GM18498 (cell line): Measurements from ENCODE around the gene DMXL2.
"Not testable (repeated sequence)": the region's sequence is repeated elsewhere in the genome, so short reads cannot be mapped to it uniquely, and the experiment has no call there.

Experiments
- ATAC-seq: cut with Tn5 transposase; IDR thresholded peaks from one replicate; pipeline ENCODE4 v1.9.1; 2021; ENCODE audit warnings: mild to moderate bottlenecking, moderate library complexity; ENCODE audit not compliant: unreplicated experiment

Gene DMXL2, protein sequence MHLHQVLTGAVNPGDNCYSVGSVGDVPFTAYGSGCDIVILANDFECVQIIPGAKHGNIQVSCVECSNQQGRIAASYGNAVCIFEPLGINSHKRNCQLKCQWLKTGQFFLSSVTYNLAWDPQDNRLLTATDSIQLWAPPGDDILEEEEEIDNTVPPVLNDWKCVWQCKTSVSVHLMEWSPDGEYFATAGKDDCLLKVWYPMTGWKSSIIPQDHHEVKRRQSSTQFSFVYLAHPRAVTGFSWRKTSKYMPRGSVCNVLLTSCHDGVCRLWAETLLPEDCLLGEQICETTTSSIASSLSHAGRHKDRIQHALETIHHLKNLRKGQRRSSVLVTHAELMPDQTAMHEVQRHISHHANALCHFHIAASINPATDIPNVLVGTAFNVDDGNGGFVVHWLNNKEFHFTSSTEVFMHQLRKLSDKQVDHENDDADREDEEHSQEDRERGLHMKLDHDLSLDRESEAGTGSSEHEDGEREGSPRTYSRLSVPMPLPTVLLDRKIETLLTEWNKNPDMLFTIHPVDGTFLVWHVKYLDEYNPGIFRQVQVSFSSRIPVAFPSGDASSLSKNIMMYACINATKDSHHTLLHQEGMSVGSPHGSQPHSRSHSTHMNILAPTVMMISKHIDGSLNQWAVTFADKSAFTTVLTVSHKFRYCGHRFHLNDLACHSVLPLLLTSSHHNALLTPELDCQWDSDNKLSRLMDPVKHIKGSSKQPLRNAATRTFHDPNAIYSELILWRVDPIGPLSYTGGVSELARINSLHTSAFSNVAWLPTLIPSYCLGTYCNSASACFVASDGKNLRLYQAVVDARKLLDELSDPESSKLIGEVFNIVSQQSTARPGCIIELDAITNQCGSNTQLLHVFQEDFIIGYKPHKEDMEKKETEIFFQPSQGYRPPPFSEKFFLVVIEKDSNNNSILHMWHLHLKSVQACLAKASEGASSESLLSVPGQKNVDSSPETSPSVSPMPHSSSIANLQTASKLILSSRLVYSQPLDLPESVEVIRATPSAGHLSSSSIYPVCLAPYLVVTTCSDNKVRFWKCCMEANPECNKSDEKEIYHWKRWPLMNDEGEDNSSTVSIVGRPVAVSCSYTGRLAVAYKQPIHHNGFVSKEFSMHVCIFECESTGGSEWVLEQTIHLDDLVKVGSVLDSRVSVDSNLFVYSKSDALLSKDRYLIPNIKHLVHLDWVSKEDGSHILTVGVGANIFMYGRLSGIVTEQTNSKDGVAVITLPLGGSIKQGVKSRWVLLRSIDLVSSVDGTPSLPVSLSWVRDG (N-terminal part only)

DNA sequence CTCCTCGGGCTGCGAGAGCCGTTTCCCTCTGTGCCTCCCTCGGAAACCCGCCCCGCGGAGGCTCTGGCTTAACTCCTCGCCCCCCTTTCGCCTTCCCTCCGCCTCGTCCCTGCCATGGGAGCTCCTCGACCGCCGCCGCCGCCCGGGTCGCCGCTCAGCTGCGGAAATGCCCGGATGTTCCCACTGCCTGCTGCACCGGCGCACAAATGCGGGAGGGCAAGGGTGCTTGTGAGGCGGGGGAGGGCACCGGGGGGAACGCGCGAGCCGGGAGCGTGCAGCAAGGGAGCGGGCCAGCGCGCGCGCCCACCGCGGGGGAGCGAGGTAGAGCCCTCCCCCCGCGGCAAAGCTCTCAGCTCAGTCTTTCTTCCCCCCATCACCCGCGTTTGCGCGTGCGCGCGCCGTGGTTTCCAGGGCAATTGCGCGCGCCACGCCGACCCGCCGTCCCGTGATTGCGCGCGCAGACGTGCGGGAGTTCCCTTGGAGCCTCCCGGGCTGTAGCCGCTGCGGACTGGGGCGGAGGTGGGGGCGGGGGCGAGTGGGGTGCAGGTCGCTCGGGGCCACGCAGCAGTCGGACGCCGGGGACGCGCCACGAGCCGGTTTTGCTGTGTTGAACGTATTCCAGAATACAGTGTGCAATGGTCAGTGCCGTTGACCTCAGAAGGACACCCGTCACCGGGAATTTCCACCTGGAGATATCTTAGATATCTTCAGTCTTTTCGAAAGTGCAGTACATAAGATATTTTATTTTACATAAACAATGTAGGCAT is at the start of gene DMXL2:
TSS of gene DMXL2 (minus strand) at position 168 of the 767 bp plus-strand sequence. CDS start 226 bp downstream, outside the sequence.
- ATAC-seq: peak; percentile 39

DNA sequence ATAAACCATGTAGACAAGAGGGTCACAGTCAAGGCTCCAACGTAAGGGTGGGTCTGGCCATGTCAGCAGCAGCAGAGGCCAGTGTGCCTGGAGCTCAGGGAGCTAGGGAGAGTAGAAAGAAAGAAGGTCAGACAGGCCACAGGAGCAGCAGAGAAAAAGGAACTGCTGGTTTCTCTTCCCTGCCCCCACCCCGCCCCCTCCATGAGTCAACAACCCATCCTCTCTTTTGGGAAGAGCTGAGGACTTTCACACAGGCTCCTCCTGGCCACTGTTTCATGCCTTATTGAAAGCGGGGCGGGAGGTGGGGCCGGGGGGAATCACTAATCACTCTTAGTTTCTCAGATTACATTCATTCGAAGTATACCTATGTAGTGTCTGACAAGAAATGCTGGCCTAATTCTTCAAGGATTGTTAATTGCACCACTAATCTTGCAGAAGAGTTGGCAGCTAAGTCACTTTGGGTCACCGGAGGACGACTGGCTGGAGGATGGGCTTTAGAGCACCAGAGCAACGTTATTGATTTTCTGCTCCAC is 49.6 kb upstream of the DMXL2 start:
- ATAC-seq: no peak

DNA sequence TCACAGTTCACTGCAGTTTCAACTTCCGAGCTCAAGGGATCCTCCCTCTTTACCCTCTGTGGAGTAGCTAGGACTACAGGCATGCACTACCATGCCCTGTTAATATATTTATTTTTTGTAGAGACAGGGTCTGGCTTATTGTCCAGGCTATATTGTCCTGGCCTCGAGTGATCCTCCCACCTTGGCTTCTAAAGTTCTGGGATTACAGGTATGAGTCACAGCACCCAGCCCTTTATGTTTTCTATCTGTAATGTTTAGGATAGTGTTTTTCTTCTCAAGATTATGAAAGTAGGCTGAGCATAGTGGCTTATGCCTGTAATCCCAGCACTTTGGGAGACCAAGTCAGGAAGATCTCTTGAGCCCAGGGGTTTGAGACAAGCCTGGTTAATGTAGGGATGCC is 46.8 kb upstream of the DMXL2 start:
- ATAC-seq: no peak

DNA sequence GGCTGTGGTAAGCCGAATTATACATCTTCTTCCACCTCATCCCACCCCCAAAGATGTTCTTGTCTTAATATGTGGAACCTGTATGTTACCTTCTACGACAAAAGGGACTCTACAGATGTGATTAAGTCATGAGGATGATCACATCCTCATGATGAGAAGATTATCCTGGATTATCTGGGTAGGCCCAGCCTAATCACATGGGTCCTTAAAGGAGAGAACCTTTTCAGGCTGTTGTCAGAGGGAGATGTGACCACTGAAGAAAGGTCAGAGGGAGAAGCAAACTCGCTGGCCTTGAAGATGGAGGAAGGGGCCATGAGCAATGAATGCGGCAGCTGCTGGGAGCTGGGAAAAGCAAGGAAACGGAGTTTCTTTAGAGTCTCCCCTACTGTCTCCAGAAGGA is 45.9 kb upstream of the DMXL2 start:
- ATAC-seq: no peak

DNA sequence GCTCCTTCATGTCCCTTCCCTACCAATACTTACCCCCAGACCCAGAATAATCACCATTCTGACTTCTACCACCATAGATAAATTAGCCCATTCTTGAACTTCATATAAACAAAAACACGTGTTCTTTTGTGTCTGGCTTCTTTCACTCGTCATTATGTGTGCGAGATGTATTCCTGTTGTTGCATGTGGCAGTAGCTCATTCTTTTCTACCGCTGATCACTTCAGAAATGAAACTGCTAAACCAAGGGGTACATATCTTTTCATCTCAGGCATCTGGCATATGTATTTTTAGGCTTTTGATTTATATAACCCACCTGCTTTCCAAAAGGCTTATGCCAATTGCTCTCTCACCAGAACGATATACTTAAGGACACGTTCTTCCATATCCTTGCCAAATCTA is 44.9 kb upstream of the DMXL2 start:
- ATAC-seq: no peak

DNA sequence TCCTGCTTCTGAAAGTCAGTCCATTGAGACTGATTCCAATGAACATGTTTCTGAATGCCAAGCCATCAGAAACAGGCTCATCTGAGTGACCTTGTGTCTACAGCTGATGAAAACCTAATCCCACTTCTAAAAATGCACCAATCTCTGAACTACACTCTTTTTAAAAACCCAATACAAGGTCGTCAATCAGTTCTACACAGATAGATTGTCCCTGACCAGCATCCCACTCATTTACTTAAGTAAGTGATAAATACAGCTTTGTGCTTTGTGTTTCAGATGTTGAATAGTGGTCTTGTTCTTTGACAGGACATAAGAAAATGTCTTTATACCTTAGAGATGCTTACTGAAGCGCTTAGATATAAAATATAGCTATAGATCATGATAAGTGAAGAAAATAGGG is 38.5 kb upstream of the DMXL2 start:
- no peak for ATAC-seq

DNA sequence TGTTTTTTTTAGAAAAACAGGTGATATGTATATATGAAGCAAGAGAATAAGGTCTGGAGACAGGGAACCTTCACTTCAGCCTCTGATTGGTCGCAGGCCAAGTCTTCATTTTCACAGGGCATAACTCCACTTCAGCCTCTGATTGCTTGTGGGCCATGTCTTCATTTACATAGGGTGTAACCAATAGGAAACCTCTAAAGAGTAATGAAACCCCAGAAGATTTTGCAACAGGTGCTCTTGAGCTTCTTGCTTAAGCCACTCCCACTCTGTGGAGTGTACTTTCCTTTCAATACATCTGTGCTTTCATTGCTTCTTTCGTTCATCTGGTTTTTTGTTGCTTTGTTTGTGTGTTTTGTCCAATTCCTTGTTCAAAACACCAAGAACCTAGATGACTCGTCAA is 36.1 kb upstream of the DMXL2 start:
- no peak for ATAC-seq

DNA sequence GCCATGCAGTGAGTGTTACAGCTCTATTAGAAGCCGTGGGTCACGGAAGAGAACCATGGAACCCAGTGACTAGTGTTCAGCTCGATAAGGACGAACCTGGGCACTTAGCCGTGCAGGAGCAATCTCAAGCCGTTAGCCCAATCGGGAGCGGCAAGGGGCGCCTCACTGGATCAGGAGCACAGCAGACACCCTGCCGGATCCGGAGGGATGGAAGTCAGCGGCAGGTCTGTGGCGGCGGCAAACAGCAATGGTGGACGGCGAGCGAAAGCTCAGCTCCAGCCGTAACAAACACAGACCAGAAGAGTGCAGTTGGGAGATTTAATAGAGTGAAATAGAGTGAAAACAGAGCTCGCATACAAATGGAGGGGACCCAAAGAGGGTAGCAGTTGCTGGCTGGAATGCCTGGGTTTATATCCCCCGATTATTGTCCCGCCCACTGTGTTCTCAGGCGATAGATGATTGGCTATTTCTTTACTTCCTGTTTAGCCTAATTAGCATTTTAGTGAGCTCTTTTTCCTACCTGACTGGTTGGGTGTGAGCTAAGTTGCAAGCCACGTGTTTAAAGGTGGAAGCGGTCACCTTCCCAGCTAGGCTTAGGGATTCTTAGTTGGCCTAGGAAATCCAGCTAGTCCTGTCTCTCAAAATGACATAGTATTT is 33.0 kb upstream of the DMXL2 start:
- ATAC-seq: not testable (repeated sequence)

DNA sequence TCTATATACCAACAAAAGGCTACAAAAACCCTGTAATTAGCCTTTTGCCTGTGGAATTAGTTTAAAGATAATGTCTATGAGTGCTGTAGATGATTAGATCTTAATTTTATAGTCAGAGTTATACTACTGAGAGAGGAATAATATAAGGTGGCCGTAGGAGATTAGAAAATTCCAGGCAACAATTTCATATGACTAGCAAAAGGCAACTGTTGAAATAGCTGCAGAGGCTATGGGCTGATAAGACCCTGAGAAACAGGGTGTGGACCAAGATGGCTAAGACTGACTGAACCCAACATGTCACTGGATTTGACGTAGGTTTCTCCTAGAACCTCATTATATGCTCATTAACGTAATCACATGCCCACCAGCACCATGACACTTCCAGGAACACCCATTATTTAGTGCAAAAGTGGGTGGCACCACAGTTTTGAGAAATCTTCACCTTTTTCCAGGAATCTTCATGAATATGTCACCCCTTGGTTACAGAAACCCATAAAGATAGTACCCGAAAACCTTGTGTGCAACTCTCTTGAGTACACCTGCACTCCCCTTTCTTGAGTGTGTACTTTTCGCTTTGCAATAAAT is 29.6 kb upstream of the DMXL2 start:
- ATAC-seq: no peak

DNA sequence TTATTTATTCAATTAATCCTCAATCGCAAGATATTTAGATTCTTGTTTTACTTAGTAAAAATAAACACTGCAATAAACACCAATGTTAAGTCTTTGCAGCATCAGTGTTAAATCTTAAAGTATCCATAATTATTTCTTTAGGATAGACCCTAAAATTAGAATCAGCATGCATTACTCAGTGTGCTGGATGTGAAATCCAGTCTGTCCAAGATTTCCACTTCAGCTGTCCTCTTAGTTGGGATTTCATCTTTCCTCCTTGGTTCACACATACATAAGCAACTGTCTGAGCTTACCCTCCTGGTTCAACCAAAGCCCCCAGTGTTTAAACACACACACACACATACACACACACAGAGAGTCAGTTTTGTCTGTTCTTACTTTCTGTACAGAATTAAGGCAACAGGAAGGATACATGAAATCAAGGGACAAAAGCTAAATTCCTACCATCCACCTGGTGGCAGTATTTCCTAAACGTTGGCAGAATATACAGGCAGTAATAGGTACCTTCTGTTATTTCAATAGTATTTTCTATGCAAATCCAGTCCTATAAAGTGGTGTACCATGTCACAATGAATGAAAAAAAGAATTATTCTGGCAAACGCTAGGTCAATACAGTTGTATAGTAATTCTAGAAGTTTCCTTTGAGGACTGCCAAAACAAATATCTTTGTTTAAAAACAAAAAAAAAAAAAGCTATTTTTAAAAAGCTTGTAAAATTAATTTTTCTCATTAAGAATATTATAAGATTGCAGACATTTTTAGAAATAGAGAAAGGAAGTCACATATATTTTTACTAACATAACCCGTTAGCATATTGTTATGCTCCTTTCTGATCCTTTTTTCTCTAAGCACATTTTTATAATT is 27.3 kb upstream of the DMXL2 start:
- ATAC-seq: no peak

DNA sequence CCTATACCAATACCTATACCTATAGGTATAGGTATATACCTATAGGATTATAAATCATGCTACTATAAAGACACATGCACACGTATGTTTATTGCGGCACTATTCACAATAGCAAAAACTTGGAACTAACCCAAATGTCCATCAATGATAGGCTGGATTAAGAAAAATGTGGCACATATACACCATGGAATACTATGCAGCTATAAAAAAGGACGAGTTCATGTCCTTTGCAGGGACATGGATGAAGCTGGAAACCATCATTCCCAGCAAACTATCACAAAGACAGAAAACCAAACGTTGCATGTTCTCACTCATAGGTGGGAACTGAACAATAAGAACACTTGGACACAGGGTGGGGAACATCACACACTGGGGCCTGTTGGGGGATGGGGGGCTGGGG is 26.1 kb upstream of the DMXL2 start:
- not testable (repeated sequence) for ATAC-seq

DNA sequence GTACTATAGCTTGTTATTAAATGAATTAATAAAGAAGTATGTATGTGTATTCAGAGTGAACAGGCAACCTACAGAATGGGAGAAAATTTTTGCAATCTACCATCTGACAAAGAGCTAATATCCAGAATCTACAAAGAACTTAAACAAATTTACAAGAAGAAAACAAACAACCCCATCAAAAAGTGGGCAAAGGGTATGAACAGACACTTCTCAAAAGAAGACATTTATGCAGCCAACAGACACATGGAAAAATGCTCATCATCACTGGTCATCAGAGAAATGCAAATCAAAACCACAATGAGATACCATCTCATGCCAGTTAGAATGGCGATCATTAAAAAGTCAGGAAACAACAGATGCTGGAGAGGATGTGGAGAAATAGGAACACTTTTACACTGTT is 25.5 kb upstream of the DMXL2 start:
- not testable (repeated sequence) for ATAC-seq

DNA sequence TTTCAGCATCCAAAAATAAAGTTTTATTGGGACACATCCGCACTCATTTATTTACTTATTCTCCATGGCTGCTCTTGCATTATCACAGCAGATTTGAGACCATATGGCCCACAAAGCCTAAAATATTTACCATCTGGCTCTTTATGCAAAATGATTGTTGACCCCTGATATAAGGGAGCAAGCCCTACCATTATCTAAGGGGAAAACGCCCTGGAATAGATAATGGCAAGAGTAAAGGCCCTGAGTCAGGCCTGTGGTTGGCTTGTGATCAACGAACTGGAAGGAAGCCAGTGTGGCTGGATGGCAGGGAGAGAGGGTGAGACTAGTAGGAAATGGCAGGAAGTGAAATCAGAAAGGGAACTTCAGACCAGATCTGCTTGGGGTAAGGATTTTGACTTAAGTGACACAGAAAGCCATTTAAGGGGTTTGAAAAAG is 24.6 kb upstream of the DMXL2 start:
- ATAC-seq: no peak

DNA sequence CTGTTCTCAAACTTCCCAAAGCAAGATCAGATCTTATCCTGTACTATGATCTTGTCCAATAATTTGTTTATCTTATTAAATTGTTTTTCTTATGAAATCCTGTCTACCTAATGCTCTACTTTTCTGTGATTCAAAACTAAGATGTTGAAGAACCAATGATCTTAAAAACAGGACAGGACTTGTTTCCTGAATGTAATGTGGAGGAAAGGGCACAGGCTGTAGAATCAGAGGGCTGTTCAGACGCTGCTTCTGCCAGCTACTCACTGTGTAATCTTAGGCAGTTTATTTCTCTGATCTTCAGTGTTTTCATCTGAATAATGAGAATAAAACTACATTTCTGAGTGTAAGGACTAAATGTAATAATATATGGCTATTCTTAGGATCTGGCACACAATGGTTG is 20.1 kb upstream of the DMXL2 start:
- no peak for ATAC-seq

DNA sequence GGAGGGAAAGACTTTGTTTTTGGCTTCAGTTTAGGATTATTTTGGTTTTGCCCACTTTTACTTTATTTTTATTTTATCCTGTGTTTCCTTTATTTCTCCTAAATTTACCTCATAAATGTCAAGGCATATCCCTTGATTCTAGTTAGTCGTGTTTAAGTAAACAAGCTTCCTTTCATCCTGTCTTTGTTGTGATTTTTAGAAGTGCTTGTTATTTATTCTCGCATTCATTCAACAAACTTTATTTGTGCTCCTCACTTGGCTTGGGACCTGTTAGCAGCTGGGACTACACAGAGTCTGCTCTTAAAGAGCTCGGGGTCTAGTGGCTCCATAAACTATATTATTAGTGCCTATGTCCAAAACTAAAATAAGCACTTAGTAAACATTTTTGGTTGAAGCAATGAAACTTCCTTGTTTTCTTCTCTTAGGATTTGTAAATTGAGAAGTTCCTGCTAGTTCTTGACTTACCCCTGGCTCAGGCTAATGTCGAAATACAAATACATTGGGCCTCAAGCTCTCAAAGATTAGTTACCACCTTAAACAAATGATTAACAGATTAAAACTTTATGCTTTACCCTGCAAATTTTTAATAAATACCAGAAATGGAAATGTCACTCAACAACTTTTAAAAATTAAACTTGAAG is 19.0 kb upstream of the DMXL2 start:
- ATAC-seq: no peak

DNA sequence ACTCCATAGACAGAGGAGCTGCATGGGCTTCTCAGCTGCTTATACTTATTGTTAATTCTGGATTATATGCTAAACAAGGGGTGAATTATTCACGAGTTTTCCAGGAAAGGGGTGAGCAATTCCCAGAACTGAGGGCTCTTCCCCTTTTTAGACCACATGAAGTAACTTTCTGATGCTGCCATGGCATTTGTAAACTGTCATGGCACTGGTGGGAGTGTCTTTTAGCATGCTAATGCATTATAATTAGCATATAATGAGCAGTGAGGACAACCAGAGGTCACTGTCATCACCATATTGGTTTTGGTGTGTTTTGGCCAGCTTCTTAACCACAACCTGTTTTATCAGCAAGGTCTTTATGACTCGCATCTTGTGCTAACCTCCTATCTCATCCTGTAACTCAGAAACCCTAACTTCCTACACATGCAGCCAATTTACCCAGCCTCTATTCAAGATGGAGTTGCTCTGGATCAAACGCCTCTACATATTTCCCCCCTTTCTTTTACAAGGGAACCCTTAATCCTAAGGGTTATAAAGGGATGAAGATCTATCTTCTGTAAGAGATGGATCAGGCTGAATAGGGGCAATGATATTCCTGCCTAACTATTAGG is 12.1 kb upstream of the DMXL2 start:
- no peak for ATAC-seq

DNA sequence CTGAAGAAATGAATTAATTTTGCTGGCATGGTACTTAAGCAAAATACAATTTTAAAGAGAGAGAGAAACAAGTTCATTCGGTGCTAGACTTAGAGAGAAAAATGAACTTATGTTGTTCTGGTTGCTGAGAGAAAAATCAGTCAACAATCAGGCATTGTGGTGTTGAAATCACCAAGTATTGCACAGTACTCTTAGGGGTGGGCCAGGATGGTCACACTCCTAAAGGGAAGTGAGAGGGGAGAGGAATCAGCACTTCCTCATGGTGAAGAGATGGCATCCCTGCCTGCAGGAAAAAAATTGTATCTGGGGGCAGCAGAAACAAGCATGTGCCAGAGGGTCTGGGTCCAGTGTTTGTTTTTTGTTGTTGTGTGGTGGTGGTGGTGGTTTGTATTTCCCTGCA is 7.0 kb upstream of the DMXL2 start:
- no peak for ATAC-seq
